Adrenal gland (tissue), 5 donors: ENCODE data around the gene TFB1M.

Experiments used
- CTCF ChIP-seq, 6 experiments: fragments of 450-650 bp in 4 of 6; fragments of 200-600 bp in 2 of 6; sonication (generic) in 1 of 6; IDR thresholded peaks; 1 replicate in 5 of 6; 2 replicates in 1 of 6; pipeline versions ENCODE4 v1.5.1 to v1.8.0; 2016 to 2021; ENCODE audit warnings: antibody characterized with exemption in 6 of 6, mild to moderate bottlenecking in 2 of 6, moderate library complexity in 1 of 6
- POLR2A ChIP-seq, 2 donors: fragments of 450-650 bp; IDR thresholded peaks; one replicate each; pipeline ENCODE4 v1.6.1; 2017; ENCODE audit warnings: antibody characterized with exemption in 2 of 2, mild to moderate bottlenecking in 2 of 2, moderate library complexity in 1 of 2
- donor health status: DM: no; HTN: no; CAD: no.

GRCh38 chr6:155292711-155293110 lies 21.6 kb downstream of the TFB1M start:
- TF ChIP-seq CTCF (IDR thresholded peaks at IDR 0.05) (no peak), POLR2A (IDR thresholded peaks at IDR 0.05) (no peak)
